ENCODE results near the gene HPF1. TPM values are rescaled to one million over a fixed set of nuclear protein-coding genes. Genes with fewer than 3 reads are reported as not detected.
A peak's percentile ranks its signal among the peaks of the same experiment; 100 is the strongest.

Gene HPF1
- total and polyA plus RNA-seq, 4 donors, result 8.7 to 15.7 (median 13.0) TPM

- TF ChIP-seq SP1 (IDR thresholded peaks at IDR 0.05) (no peak), FOXA1 (IDR thresholded peaks at IDR 0.05) (no peak), FOXA2 (IDR thresholded peaks at IDR 0.05) (no peak), HNF4G (IDR thresholded peaks at IDR 0.05) (no peak), ATF3 (IDR thresholded peaks at IDR 0.05) (no peak), EGR1 (IDR thresholded peaks at IDR 0.05; ENCODE audit: low read depth in 2 of 2) (no peak), CTCF (IDR thresholded peaks at IDR 0.05; ENCODE audit: low read depth, low read length, missing input control) (no peak), RAD21 (IDR thresholded peaks at IDR 0.05) (no peak), HNF4A (conservative IDR thresholded peaks at IDR 0.05) (no peak), TAF1 (conservative IDR thresholded peaks at IDR 0.05) (no peak)
These were observed 33.5 kb downstream of the HPF1 start (continued) for GRCh38 chr4:169724260-169724659.

GRCh38 chr4:169723207-169723965, 34.4 kb downstream of the HPF1 start:
- H3K9ac ChIP-seq (ENCODE audit: low read depth in 1 of 2, low read length in 2 of 2), result no peak overlapping the region
- H3K9me3 ChIP-seq (ENCODE audit: control insufficient read depth in 4 of 4, low read length in 3 of 4), result no peaks in the 10 kb centered on the region
- H3K27ac ChIP-seq (ENCODE audit: low read depth in 1 of 2, low read length in 2 of 2), result no peak overlapping the region
- 87% methylated on average over 9 of the region's 9 CpGs for WGBS
- peaks cover 2 to 11% (median 3%) of the 10 kb centered on the region in 4 donors for H3K36me3 ChIP-seq (ENCODE audit: control insufficient read depth in 4 of 4, insufficient read depth in 3 of 4, low read depth in 1 of 4, low read length in 3 of 4)
- H3K4me1 ChIP-seq (ENCODE audit: control insufficient read depth in 4 of 4, insufficient read depth in 4 of 4, low read length in 3 of 4), result no peaks in the 10 kb centered on the region
- no peak for TF ChIP-seq NR2F2 (IDR thresholded peaks at IDR 0.05)
- peak; percentile 65 to 70 for TF ChIP-seq RAD21 (IDR thresholded peaks at IDR 0.05)
- TF ChIP-seq CTCF (IDR thresholded peaks at IDR 0.05; ENCODE audit: low read depth, low read length, missing input control), result peak; percentile 22
- DNase-seq (ENCODE audit: low spot score), result no peak
- H3K27me3 ChIP-seq (ENCODE audit: control insufficient read depth in 4 of 4, insufficient read depth in 4 of 4, low read length in 3 of 4), result no peaks in the 10 kb centered on the region
- no peak overlapping the region for H3K4me3 ChIP-seq (ENCODE audit: low read depth in 1 of 3, low read length in 3 of 3)

GRCh38 chr4:169720529-169720928, 37.2 kb downstream of the HPF1 start:
- no peaks in the 10 kb centered on the region for H3K27me3 ChIP-seq (ENCODE audit: control insufficient read depth in 4 of 4, insufficient read depth in 4 of 4, low read length in 3 of 4)
- H3K9ac ChIP-seq (ENCODE audit: low read depth in 1 of 2, low read length in 2 of 2), result no peak overlapping the region
- H3K27ac ChIP-seq (ENCODE audit: low read depth in 1 of 2, low read length in 2 of 2), result no peak overlapping the region
- peaks cover 0 to 14% (median 2%) of the 10 kb centered on the region in 4 donors for H3K36me3 ChIP-seq (ENCODE audit: control insufficient read depth in 4 of 4, insufficient read depth in 3 of 4, low read depth in 1 of 4, low read length in 3 of 4)
- WGBS, result 97% methylated on average over 7 of the region's 7 CpGs
- H3K4me1 ChIP-seq (ENCODE audit: control insufficient read depth in 4 of 4, insufficient read depth in 4 of 4, low read length in 3 of 4), result no peaks in the 10 kb centered on the region
- DNase-seq (ENCODE audit: low spot score), result no peak
- TF ChIP-seq GABPA (IDR thresholded peaks at IDR 0.05 in 1 of 2, conservative IDR thresholded peaks at IDR 0.05 in 1 of 2), result no peak
- no peak for TF ChIP-seq ZBTB33 (IDR thresholded peaks at IDR 0.05)
- TF ChIP-seq FOXA2 (IDR thresholded peaks at IDR 0.05), result no peak
- TF ChIP-seq EGR1 (IDR thresholded peaks at IDR 0.05; ENCODE audit: low read depth in 2 of 2), result no peak
- no peak for TF ChIP-seq MAX (IDR thresholded peaks at IDR 0.05)
- no peak for TF ChIP-seq HNF4G (IDR thresholded peaks at IDR 0.05)
- TF ChIP-seq JUND (IDR thresholded peaks at IDR 0.05), result no peak
- no peak for TF ChIP-seq RAD21 (IDR thresholded peaks at IDR 0.05)
- no peak for TF ChIP-seq NR2F2 (IDR thresholded peaks at IDR 0.05)
- TF ChIP-seq HNF4A (conservative IDR thresholded peaks at IDR 0.05), result no peak
- no peak for TF ChIP-seq SP1 (IDR thresholded peaks at IDR 0.05)
- no peaks in the 10 kb centered on the region for H3K9me3 ChIP-seq (ENCODE audit: control insufficient read depth in 4 of 4, low read length in 3 of 4)
- no peak overlapping the region for H3K4me3 ChIP-seq (ENCODE audit: low read depth in 1 of 3, low read length in 3 of 3)

All from liver (tissue), 9 donors.